Mononuclear cell (primary cell): ENCODE results near the gene FIBIN. TPM values are rescaled to one million over a fixed set of nuclear protein-coding genes. Genes with fewer than 3 reads are reported as not detected.

Experiments used
- H3K27me3 ChIP-seq: 2 replicates; pipeline ENCODE4 v1.6.0; 2011; ENCODE audit warnings: low read length, control low read depth; ENCODE audit not compliant: insufficient read depth
- H3K4me1 ChIP-seq: 2 replicates; pipeline ENCODE4 v1.5.1; 2011; ENCODE audit warnings: mild to moderate bottlenecking, low read length, control low read depth; ENCODE audit not compliant: insufficient read depth
- H3K4me3 ChIP-seq: 2 replicates; pipeline ENCODE4 v1.5.1; 2011; ENCODE audit warnings: mild to moderate bottlenecking, low read length, moderate library complexity
- H3K9me3 ChIP-seq: 2 replicates; pipeline ENCODE4 v1.5.1; 2011; ENCODE audit warnings: low read depth, mild to moderate bottlenecking, control low read depth, low read length
- total RNA-seq: library from RNA; depleted of rRNA; stranded (reverse); fragments of >200 nt; gene quantifications from one replicate; pipeline ENCODE4 v1.2.3, GENCODE V29; 2012

Gene FIBIN
- total RNA-seq, 1 donor: 0.10 TPM

DNA sequence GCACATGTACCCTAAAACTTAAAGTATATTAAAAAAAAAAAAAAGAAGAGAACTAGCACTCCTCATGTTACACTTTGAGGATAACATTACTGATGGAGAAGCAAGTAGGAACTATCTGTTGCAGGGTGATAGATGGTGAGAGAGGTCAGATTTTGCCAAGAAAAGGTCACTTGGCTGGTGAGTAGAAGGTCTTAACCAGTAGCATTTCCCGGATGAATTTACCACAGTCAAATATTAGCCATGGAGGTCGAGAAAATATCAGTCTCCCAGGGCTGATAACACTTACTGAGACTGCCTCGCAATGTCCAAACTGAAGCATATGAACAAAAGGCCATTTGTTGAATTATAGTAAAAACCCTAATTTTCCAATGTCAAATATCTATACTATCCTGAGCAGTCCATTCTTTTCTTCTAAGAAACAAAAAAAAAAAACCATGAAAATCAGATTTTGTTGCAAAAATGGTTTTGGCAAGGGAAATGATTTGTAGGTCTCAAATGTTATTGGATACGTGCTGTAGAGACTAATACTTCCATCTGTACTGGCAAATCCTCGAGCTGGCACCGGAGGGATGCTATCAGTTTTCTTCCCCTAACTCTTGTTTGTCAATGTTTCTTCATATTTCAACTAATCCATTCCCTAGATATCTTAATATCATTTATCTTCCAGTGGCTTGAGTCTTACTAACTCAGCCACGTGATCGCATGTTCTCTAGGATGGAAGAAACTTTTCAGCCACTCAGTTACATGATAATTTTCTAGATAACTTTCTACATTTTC is 32.2 kb downstream of the FIBIN start:
- Histone ChIP-seq H3K4me3 (no peak overlapping the region), H3K4me1 (no peaks in the 10 kb centered on the region)

GRCh38 chr11:27028561-27028965 is 34.7 kb downstream of the FIBIN start:
- H3K27me3 ChIP-seq: no peaks in the 10 kb centered on the region
- no peaks in the 10 kb centered on the region for H3K9me3 ChIP-seq
- no peaks in the 10 kb centered on the region for H3K4me1 ChIP-seq
- H3K4me3 ChIP-seq: no peak overlapping the region

More for the DNA sequence above, 32.2 kb downstream of the FIBIN start:
- Histone ChIP-seq H3K9me3 (no peaks in the 10 kb centered on the region), H3K27me3 (no peaks in the 10 kb centered on the region)

GRCh38 chr11:27029966-27030365 is 36.1 kb downstream of the FIBIN start:
- Histone ChIP-seq H3K4me3 (no peak overlapping the region), H3K9me3 (no peaks in the 10 kb centered on the region), H3K27me3 (no peaks in the 10 kb centered on the region), H3K4me1 (no peaks in the 10 kb centered on the region)

DNA sequence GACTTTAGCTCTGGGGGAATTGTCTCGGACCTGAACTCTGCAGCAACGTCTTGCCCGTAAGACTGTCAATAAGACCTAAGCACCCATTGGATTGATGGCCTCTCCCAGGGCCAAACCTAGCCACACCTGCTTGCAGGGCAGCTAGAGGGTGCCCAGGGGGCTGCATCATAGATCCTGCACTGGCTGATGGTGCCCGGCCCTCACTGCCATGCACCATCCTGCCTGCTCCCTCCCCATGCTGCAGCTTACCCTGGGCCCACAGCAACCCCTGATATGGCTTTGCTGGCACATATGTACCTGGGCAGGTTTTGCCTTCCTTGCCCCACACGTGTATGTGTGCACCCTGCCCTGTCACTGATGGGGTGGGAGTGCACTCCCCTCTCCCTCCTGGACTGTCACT is 37.8 kb downstream of the FIBIN start:
- Histone ChIP-seq H3K4me3 (no peak overlapping the region), H3K9me3 (no peaks in the 10 kb centered on the region), H3K4me1 (no peaks in the 10 kb centered on the region), H3K27me3 (no peaks in the 10 kb centered on the region)

DNA sequence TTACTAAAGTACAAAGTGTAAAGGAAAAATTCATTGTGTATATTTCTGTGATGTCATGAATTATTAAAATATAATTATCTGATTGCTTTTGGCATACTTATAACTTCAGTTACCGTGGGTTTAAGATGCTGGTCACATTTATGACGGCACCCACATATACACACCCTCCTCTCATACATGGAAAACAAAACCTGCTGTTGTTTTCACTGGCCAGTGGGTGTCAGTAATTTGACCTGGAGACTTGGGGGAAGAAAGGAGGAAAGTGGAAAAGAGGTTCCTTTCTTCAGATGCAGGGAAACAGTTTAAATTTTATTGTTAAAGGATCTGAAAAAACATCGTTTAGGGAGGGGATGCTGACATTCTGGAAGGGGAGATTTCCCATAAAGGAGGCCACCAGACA is 46.0 kb downstream of the FIBIN start:
- no peaks in the 10 kb centered on the region for H3K4me1 ChIP-seq
- no peaks in the 10 kb centered on the region for H3K27me3 ChIP-seq
- H3K9me3 ChIP-seq: no peaks in the 10 kb centered on the region
- H3K4me3 ChIP-seq: no peak overlapping the region

- H3K4me3 ChIP-seq: no peak within 1 kb of the TSS
- no peaks in the 10 kb centered on the region for H3K27me3 ChIP-seq
- H3K4me1 ChIP-seq: no peaks in the 10 kb centered on the region
- H3K9me3 ChIP-seq: no peaks in the 10 kb centered on the region
Measured at GRCh38 chr11:27040302-27041115, 46.6 kb downstream of the FIBIN start, which contains the start of gene BBOX1. Gene BBOX1, plus strand, starts transcription at chr11:27040815. Its CDS starts 14,616 bp downstream, at chr11:27055431.

DNA sequence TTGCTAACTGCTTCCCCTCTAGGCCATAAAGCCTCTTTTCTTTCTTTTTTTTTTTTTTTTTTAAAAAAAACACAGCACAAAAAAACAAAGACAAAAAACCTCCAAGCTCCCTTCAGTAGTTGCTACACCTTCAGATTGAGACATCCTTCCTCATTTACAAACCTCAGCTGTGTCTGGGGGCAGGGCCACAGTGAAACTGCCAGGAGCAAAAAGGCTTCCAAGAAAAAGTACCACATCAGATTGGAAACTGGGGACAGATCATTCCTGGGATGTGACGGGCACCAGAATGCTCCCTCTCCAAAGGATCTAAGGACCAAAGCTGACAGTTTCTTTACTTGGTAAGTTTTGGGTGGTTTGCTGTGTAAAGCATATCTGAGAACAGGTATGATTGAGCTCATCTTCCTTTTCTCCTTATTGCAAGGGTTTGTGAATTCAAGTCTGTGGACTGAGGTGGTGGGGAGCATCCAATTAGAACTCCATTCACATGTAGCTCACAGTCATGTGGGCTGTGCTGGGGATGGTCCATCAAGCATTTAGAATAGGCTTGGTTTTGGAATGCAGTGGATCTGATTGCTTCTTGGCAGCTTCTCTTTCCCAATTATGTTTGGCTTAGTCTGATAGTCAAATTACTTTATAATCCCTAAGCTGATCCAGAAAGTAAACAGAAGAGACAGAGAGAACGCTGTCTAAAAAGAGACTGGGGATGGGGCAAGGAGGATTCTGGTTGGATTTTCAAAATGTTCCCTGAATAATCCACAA is 47.4 kb downstream of the FIBIN start:
- no peak overlapping the region for H3K4me3 ChIP-seq
- H3K27me3 ChIP-seq: no peaks in the 10 kb centered on the region
- no peaks in the 10 kb centered on the region for H3K4me1 ChIP-seq
- no peaks in the 10 kb centered on the region for H3K9me3 ChIP-seq

Other genes with a start within 250 kb of the FIBIN start
- gene BBOX1, start 46.7 kb downstream of the FIBIN start, total RNA-seq: not detected